GM21447 (cell line): ENCODE measurements around the gene CPXCR1.
"Not testable (repeated sequence)": the region's sequence is repeated elsewhere in the genome, so short reads cannot be mapped to it uniquely, and the experiment has no call there.

Experiments
- ATAC-seq: cut with Tn5 transposase; IDR thresholded peaks from one replicate; pipeline ENCODE4 v1.9.1; 2021; ENCODE audit not compliant: unreplicated experiment

Gene CPXCR1

DNA sequence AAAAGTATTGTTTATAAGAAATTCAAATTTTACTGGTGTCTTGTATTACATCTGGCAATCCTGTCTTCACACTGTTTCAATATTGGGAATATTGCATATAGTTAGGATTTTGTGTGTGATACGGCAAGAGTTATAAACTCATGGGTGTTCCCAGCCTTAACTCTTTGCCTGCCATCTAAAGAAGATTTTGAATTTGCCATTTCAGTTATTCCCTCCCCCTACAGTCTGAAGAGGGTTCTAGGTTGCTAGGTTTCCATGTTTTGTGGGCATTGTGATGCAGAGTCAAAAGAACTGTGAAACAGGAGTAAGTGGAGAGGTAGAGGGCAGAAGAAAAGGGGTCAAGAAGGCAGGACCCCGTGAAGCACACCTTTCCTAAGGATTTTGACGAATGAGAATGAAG, at the start of gene CPXCR1:
TSS of gene CPXCR1 (plus strand) at position 301 of the 400 bp plus-strand sequence. CDS start 6,190 bp downstream, outside the sequence.
- ATAC-seq: no peak

DNA sequence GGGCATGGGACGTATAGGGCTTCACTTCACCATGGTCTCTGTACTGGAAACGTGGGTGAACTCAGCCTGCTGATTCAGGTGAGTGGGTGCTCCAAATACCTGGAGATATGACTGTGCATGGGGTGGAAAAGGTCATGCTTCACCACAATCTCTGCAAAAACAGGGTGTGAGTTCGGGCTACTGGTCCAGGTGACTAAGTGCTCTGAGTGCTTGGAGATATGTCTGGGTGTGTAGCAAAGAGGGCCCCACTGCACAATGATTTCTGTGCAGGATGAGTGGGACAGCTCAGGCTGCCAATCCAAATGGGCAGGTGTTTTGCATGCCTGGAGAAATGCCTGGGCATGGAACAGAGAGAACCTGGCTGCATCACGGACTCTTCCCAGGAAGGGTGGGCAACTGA, 11.2 kb upstream of the CPXCR1 start:
- ATAC-seq: no peak

DNA sequence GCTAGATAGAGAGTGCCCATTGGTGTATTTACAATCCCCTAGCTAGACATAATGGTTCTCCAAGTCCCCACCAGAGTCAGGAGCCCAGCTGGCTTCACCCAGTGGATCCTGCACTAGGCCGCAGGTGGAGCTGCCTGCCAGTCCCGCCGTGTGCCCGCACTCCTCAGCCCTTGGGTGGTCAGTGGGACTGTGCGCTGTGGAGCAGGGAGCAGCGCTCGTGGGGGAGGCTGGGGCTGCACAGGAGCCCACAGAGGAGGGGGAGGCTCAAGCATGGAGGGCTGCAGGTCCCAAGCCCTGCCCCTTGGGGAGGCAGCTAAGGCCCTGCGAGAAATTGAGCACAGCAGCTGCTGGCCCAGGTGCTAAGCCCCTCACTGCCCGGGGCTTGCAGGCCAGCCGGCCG, 810 bp upstream of the CPXCR1 start:
- ATAC-seq: not testable (repeated sequence)

DNA sequence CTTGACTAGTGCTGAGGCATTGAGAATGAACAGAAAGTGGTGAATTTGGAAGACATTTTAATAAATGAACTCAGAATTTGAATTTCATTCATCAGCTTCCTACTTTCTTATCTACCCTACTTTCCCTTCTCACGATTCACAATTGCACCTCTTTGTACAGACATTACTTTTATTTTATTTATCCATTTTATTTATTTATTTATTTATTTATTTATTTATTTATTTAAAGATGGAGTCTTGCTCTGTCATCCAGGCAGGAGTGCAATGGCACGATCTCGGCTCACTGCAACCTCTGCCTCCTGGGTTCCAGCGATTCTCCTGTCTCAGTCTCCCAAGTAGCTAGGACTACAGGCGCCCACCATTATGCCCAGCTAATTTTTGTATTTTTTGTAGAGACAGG, 5.3 kb downstream of the CPXCR1 start:
- not testable (repeated sequence) for ATAC-seq

DNA sequence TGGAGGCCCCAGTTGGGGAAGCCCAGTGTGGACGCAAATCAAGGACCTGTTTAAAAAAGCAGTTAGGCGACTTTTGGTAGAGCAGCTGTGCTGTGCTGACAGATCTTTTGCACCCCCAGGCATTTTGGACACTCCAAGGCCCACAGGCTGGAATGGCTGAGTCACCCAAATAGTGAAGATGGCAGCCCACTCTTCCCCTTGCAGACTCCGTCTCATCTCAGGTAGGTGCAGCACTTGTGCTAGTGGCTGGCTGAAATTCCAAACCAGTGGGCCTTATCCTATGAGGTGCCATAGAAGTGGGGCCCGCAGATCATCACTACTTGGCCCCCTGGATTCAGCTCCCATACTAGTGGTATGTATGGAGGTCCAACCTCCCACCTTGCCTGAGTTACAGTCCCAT, 42.8 kb downstream of the CPXCR1 start:
- no peak for ATAC-seq
